ENCODE measurements around the gene LTBP2.
A peak's percentile ranks its signal among the peaks of the same experiment; 100 is the strongest.

Gene LTBP2

GRCh38 chr14:74619672-74620131, 7.7 kb upstream of the LTBP2 start:
- TF ChIP-seq REST (IDR thresholded peaks at IDR 0.05; ENCODE audit: insufficient replicate concordance, low read depth), result no peak
- TF ChIP-seq SPI1 (IDR thresholded peaks at IDR 0.05; ENCODE audit: borderline replicate concordance, low read depth), result no peak
- TF ChIP-seq, protein P1, sequence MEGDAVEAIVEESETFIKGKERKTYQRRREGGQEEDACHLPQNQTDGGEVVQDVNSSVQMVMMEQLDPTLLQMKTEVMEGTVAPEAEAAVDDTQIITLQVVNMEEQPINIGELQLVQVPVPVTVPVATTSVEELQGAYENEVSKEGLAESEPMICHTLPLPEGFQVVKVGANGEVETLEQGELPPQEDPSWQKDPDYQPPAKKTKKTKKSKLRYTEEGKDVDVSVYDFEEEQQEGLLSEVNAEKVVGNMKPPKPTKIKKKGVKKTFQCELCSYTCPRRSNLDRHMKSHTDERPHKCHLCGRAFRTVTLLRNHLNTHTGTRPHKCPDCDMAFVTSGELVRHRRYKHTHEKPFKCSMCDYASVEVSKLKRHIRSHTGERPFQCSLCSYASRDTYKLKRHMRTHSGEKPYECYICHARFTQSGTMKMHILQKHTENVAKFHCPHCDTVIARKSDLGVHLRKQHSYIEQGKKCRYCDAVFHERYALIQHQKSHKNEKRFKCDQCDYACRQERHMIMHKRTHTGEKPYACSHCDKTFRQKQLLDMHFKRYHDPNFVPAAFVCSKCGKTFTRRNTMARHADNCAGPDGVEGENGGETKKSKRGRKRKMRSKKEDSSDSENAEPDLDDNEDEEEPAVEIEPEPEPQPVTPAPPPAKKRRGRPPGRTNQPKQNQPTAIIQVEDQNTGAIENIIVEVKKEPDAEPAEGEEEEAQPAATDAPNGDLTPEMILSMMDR (IDR thresholded peaks at IDR 0.05; ENCODE audit: insufficient read depth, low read length), result no peak
- no peak for DNase-seq (ENCODE audit: low read depth in 1 of 2, low spot score in 1 of 2)
- Histone ChIP-seq H3K27me3 (ENCODE audit: insufficient read depth, poor library complexity, severe bottlenecking) (no peaks in the 10 kb centered on the region), H3K27ac (replicated peaks) (no peak overlapping the region), H3K4me3 (replicated peaks; ENCODE audit: insufficient read depth, low read length) (no peak overlapping the region)

GRCh38 chr14:74618078-74618952, 6.3 kb upstream of the LTBP2 start:
- H3K27ac ChIP-seq (replicated peaks), result peak overlapping the region; percentile 53

DNA sequence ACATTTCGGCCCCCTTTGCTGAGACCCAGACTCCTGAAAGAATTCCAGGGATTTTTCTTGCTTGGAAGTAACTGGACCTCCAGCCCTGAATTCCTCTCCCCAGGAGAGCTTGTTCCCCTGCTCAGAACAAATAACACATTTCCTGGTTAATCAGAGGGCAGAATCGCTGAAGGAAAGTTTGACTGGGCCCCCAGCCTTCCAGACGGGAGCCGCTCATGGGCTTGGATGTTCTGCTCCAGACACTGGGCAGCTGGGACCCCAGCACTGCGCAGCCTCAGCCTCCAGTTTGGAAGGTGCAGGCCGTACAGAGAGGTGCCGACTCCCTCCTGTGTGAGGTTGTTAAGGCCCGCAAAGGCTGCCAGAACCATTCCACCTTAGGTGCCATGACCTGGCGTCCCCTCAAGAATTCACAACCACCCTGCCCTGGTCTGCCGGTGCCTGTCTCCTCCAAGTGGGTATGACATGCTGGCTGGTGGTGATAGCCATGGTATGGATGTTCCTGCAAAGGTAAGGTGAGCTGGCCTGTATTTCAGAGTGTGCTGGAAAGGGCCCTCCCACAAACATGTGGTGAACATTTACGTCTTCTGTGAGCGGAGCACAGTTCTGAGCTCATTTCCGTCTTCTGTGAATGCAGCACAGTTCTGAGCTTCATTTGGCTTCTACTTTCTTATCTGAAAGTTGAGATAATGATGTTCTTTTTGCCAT, 5.1 kb upstream of the LTBP2 start:
- no peak overlapping the region for H3K27ac ChIP-seq (replicated peaks)
- no peak for TF ChIP-seq SPI1 (IDR thresholded peaks at IDR 0.05; ENCODE audit: borderline replicate concordance, low read depth)
- TF ChIP-seq POLR2AphosphoS5 (IDR thresholded peaks at IDR 0.05; ENCODE audit: low read depth), result no peak
- TF ChIP-seq, protein P1 (IDR thresholded peaks at IDR 0.05; ENCODE audit: insufficient read depth, low read length), result no peak
- no peak for DNase-seq (ENCODE audit: low read depth in 1 of 2, low spot score in 1 of 2)

More at GRCh38 chr14:74618078-74618952, 6.3 kb upstream of the LTBP2 start:
- TF ChIP-seq SPI1 (IDR thresholded peaks at IDR 0.05; ENCODE audit: borderline replicate concordance, low read depth) (peak; percentile 89), GABPA (IDR thresholded peaks at IDR 0.05; ENCODE audit: low read depth) (no peak)
- Histone ChIP-seq H3K27me3 (ENCODE audit: insufficient read depth, poor library complexity, severe bottlenecking) (no peaks in the 10 kb centered on the region), H3K4me3 (replicated peaks; ENCODE audit: insufficient read depth, low read length) (no peak overlapping the region)
- peak; percentile 72 to 81 for DNase-seq (ENCODE audit: low read depth in 1 of 2, low spot score in 1 of 2)

DNA sequence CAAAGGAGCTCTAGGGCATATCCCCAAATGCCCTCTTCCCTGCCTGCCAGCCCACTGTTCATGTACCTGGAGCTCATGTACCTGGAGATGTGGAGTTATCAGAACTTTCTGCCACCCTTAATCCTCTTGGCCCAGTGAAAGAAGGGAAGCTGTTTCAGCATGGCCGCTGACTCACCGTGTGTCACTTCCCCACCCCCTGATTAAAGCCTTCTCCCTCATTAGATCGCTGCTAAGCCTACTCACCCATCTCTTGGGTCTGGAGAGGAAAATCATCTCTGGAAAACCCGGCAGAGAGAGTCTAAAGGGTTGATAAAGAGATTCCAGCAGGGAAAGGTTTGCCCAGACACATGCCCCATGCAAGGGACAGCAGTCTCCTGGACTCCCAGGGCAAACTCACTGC, 4.5 kb upstream of the LTBP2 start:
- H3K27ac ChIP-seq (replicated peaks), result no peak overlapping the region
- peak in 1 of 2 experiments; percentile 14 for DNase-seq (ENCODE audit: low read depth in 1 of 2, low spot score in 1 of 2)
- no peak overlapping the region for H3K4me3 ChIP-seq (replicated peaks; ENCODE audit: insufficient read depth, low read length)
- TF ChIP-seq REST (IDR thresholded peaks at IDR 0.05; ENCODE audit: insufficient replicate concordance, low read depth), result no peak
- TF ChIP-seq SPI1 (IDR thresholded peaks at IDR 0.05; ENCODE audit: borderline replicate concordance, low read depth), result no peak
- TF ChIP-seq, protein P1 (IDR thresholded peaks at IDR 0.05; ENCODE audit: insufficient read depth, low read length), result no peak
- TF ChIP-seq GABPA (IDR thresholded peaks at IDR 0.05; ENCODE audit: low read depth), result no peak
- no peak for TF ChIP-seq POLR2AphosphoS5 (IDR thresholded peaks at IDR 0.05; ENCODE audit: low read depth)
- peaks cover 3% of the 10 kb centered on the region for H3K27me3 ChIP-seq (ENCODE audit: insufficient read depth, poor library complexity, severe bottlenecking)

More for the DNA sequence above, 5.1 kb upstream of the LTBP2 start:
- peaks cover 2% of the 10 kb centered on the region for H3K27me3 ChIP-seq (ENCODE audit: insufficient read depth, poor library complexity, severe bottlenecking)
- no peak overlapping the region for H3K4me3 ChIP-seq (replicated peaks; ENCODE audit: insufficient read depth, low read length)
